NT2/D1 (cell line): ENCODE measurements around the gene C3orf70.

ENCODE experiments used
- SUZ12 ChIP-seq: IDR thresholded peaks from 2 replicates; pipeline ENCODE4 v1.6.1; 2011; ENCODE audit not compliant: insufficient read length, insufficient read depth; ENCODE audit errors: extremely low read depth
- YY1 ChIP-seq: IDR thresholded peaks from 2 replicates; pipeline ENCODE4 v1.6.1; 2011; ENCODE audit not compliant: insufficient read length, insufficient read depth

- TF ChIP-seq YY1, result no peak
- TF ChIP-seq SUZ12, result no peak
Observed at GRCh38 chr3:185065059-185065458, 87.8 kb downstream of the C3orf70 start.
